Gastrocnemius medialis (tissue), 4 donors: ENCODE results near the gene KLC1. TPM values are rescaled to one million over a fixed set of nuclear protein-coding genes. Genes with fewer than 3 reads are reported as not detected.

Experiments used
- ATAC-seq, 2 donors: fragments of 150-250 bp; one replicate each; pipeline ENCODE4 v1.9.1; 2016
- DNase-seq, 2 donors: peaks; one replicate each; pipeline ENCODE4 v3.0.0-alpha.2; 2019
- H3K27ac ChIP-seq, 4 donors: fragments of 200-600 bp; sonication (generic); 1 replicate in 1 of 4; 2 replicates in 3 of 4; pipeline ENCODE4 v1.5.1; 2016 to 2018; ENCODE audit warnings: mild to moderate bottlenecking in 2 of 4, moderate library complexity in 1 of 4
- H3K27me3 ChIP-seq, 3 donors: fragments of 200-600 bp; sonication (generic) in 2 of 3; 1 replicate in 1 of 3; 2 replicates in 2 of 3; pipeline versions ENCODE4 v1.5.1 to v1.6.0; 2016 to 2019; ENCODE audit warnings: mild to moderate bottlenecking in 1 of 3, moderate library complexity in 1 of 3
- H3K36me3 ChIP-seq, 2 donors: fragments of 200-600 bp; sonication (generic) in 1 of 2; one replicate each; pipeline ENCODE4 v1.5.1; 2017 to 2018
- H3K4me1 ChIP-seq, 2 donors: fragments of 200-600 bp; sonication (generic) in 1 of 2; one replicate each; pipeline ENCODE4 v1.5.1; 2016 to 2017; ENCODE audit warnings: mild to moderate bottlenecking in 2 of 2
- H3K4me3 ChIP-seq, 4 donors: fragments of 200-600 bp; sonication (generic) in 3 of 4; 1 replicate in 1 of 4; 2 replicates in 3 of 4; pipeline ENCODE4 v1.5.1; 2016 to 2019; ENCODE audit warnings: mild to moderate bottlenecking in 2 of 4
- H3K9me3 ChIP-seq, 3 donors: fragments of 200-600 bp; sonication (generic) in 2 of 3; 1 replicate in 1 of 3; 2 replicates in 2 of 3; pipeline ENCODE4 v1.5.1; 2016 to 2019
- CTCF ChIP-seq, 5 experiments: fragments of 450-650 bp in 3 of 5; fragments of 200-600 bp in 2 of 5; sonication (generic) in 2 of 5; IDR thresholded peaks in 4 of 5; conservative IDR thresholded peaks in 1 of 5; 1 replicate in 4 of 5; 2 replicates in 1 of 5; pipeline ENCODE4 v1.5.1; 2016 to 2019; ENCODE audit warnings: antibody characterized with exemption in 5 of 5, mild to moderate bottlenecking in 3 of 5, moderate library complexity in 3 of 5
- POLR2A ChIP-seq, 2 donors: fragments of 450-650 bp; IDR thresholded peaks; one replicate each; pipeline ENCODE4 v1.6.1; 2017; ENCODE audit warnings: antibody characterized with exemption in 2 of 2, mild to moderate bottlenecking in 2 of 2, moderate library complexity in 2 of 2
- in situ Hi-C, 4 donors: fragments of 200-750 bp; cut with MboI; loops; one replicate each; pipeline versions ENCODE4 v1.15.0 to v1.8.0; 2017; ENCODE audit warnings: low sequenced_read_pairs in 4 of 4
- intact Hi-C: fragments of 100-400 bp; cut with DNase I; formaldehyde crosslinking; loops from one replicate; pipeline ENCODE4 v1.15.1; 2023; ENCODE audit warnings: low total_unique reads
- total RNA-seq, 4 donors: library from RNA; depleted of rRNA; stranded (reverse); fragments of >200 nt; gene quantifications; one replicate each; pipeline versions ENCODE4 v1.1.0 to v1.2.3, GENCODE V29; 2016

Gene KLC1
- total RNA-seq, 4 donors from 2014 or later: 217 to 398 (median 309) TPM

GRCh38 chr14:103704708-103705107, 75.7 kb downstream of the KLC1 start:
- DNase-seq: no peak
- peaks cover 0 to 26% of the 10 kb centered on the region in 2 donors for H3K36me3 ChIP-seq
- no peaks in the 10 kb centered on the region for H3K27me3 ChIP-seq
- no peak overlapping the region for H3K4me3 ChIP-seq
- TF ChIP-seq CTCF (IDR thresholded peaks at IDR 0.05 in 4 of 5, conservative IDR thresholded peaks at IDR 0.05 in 1 of 5): no peak
- no peak for TF ChIP-seq POLR2A (IDR thresholded peaks at IDR 0.05)
- peak overlapping the region; percentile 3 to 60 (median 50) for H3K27ac ChIP-seq
- intact Hi-C loops (no loop called here), in situ Hi-C loops (no loop called here)
- peaks cover 34% of the 10 kb centered on the region in 2 donors for H3K4me1 ChIP-seq
- no peak for ATAC-seq
- no peaks in the 10 kb centered on the region for H3K9me3 ChIP-seq

DNA sequence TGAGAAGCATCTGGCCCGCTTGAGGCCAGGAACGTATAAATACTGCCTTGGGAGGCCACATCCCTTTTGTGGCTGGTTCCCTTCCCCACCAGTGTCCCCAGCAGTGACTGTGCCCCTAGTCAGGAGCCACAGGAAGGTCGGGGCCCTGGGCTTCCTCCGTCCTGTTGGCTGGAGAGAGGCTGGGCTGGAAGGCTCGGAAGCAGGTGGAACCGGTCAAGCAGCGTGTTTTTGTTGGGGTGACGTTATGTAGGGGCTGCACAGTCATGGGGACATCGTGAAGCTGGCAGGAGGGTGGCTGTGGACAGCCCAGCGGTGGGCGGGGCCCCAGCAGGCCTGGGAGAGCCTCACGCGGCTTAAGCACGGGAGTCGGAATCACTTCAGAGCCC, 76.1 kb downstream of the KLC1 start:
- Histone ChIP-seq H3K4me1 (peaks cover 30% of the 10 kb centered on the region in 2 donors), H3K27me3 (no peaks in the 10 kb centered on the region), H3K27ac (peak overlapping the region in 3 of 4 donors; percentile 42 to 60 (median 57)), H3K4me3 (no peak overlapping the region), H3K9me3 (no peaks in the 10 kb centered on the region), H3K36me3 (peaks cover 0 to 26% of the 10 kb centered on the region in 2 donors)
- no peak for ATAC-seq
- TF ChIP-seq CTCF (IDR thresholded peaks at IDR 0.05 in 4 of 5, conservative IDR thresholded peaks at IDR 0.05 in 1 of 5) (no peak), POLR2A (IDR thresholded peaks at IDR 0.05) (no peak)
- in situ Hi-C loops (no loop called here), intact Hi-C loops (no loop called here)
- DNase-seq: no peak

DNA sequence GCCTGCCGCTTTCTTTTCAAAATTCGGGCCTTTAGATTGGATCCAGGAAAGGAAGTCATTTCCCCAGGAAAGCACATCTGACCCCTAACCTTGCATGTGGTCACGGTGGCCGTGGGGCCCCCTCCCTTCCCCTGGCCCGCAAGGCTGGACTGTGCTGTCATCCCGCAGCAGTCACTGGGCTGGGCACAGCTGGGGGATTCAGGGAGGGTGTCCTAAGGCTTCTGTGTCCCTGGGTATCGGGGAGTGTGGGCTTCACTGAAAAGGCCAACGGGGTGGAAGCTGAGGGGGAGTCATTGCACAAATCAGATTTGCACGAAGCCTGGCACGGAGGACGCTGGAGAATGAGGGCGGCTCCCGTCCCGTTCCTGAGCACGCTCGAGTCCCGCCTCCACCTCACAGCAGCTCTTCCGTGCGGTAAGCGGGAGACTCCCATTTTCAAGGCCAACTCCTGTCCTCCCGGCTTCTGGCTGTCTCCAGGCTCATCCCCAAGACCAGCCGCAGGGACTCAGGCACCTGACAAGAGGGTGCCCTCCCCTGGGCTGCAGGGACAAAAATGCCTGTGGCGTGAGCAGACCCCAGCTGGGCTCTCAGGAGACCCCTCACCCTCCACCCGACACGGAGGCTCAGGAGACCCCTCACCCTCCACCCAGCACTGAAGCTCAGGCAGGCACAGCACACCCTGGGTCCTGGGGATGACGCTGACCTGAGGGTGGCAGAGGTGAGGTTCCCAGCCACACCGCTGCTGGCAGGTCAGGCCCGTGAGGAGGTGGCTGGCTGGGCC, 76.7 kb downstream of the KLC1 start:
- Histone ChIP-seq H3K27ac (peak overlapping the region in 3 of 4 donors; percentile 42 to 60 (median 57)), H3K4me3 (no peak overlapping the region), H3K9me3 (no peaks in the 10 kb centered on the region), H3K36me3 (peaks cover 0 to 26% of the 10 kb centered on the region in 2 donors), H3K4me1 (peaks cover 24% of the 10 kb centered on the region in 2 donors), H3K27me3 (no peaks in the 10 kb centered on the region)
- no peak for ATAC-seq
- no peak for DNase-seq
- intact Hi-C loops (no loop called here), in situ Hi-C loops (no loop called here)
- TF ChIP-seq CTCF (IDR thresholded peaks at IDR 0.05 in 4 of 5, conservative IDR thresholded peaks at IDR 0.05 in 1 of 5): no peak
- no peak for TF ChIP-seq POLR2A (IDR thresholded peaks at IDR 0.05)

DNA sequence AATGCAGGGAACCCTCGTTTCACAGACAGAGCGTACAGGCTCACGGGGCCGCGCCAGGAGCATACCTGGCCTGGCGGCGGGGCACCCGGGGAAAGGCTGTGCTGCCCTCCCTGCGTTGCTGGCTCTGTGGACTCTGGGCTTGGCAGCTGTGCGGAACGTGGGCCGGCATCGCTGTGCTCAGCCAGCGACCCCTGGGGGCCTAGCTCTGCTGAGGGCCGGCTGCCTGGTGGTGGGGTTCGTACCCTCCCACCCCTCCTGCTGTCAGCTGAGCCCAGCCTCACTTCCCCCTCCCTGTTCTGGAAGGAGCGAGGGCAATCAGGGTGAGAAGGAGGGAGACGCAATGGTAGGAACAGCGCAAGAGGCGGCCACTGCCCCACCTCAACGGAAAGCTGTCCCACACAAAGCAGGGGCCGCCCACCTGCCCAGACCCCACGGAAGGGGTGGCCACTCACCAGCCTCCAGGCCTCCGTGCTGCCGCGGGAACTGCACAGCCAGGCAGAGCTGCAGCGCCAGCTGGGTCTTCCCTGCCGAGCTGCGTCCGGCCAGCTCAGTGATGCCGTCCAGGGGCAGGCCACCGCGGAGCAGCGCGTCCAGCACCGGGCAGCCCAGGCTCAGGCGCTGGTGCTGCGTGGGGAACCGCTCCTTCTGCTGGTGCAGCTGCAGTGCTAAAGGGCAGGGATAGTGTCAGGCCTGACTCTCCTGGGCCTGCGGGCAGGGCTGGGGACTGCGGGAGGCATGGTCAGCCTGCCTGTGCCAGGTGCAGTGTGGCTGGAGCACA, 77.7 kb downstream of the KLC1 start:
- no peak for TF ChIP-seq POLR2A (IDR thresholded peaks at IDR 0.05)
- TF ChIP-seq CTCF (IDR thresholded peaks at IDR 0.05 in 4 of 5, conservative IDR thresholded peaks at IDR 0.05 in 1 of 5): no peak
- no peak overlapping the region for H3K27ac ChIP-seq
- H3K4me3 ChIP-seq: no peak overlapping the region
- DNase-seq (no peak), ATAC-seq (no peak)
- H3K36me3 ChIP-seq: peaks cover 0 to 26% of the 10 kb centered on the region in 2 donors
- peaks cover 19% of the 10 kb centered on the region in 2 donors for H3K4me1 ChIP-seq
- no peaks in the 10 kb centered on the region for H3K9me3 ChIP-seq
- intact Hi-C loops (no loop called here), in situ Hi-C loops (no loop called here)
- H3K27me3 ChIP-seq: no peaks in the 10 kb centered on the region
